ENCODE data around the gene PPP6C. TPM values are rescaled to one million over a fixed set of nuclear protein-coding genes. Genes with fewer than 3 reads are reported as not detected.

PPP6C gene
- total and polyA plus RNA-seq, 2 experiments from 2014 or later: 31.9 to 46.4 TPM

DNA sequence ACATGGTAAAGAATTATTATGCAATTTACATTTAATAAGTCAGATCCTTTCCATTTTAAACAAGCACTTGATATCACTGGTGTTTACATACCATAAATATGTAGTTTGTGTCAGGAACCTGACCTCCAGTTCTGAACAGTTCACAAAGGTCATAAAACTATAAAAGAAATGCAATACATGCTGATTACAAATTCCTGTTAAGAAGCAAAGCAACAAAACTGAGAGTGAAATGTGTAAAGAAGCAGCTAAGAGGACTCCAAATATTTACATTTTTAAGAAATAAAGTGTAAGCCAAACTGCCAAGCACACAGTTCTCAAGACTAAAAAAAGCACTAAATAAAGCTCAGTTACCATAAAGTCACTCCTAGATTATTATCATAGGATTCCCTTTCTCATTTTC, 28.9 kb downstream of the PPP6C start:
- no peak for DNase-seq (ENCODE audit: low spot score)
- H3K27ac Mint-ChIP-seq: no peak overlapping the region
- no peak overlapping the region for H3K4me2 ChIP-seq
- H3K4me3 ChIP-seq: no peak overlapping the region
- peak overlapping the region; percentile 33; the same call in 1 of the 2 replicates for H3K27ac ChIP-seq (ENCODE audit: low read depth)
- no peaks in the 10 kb centered on the region for H3K36me3 ChIP-seq (ENCODE audit: insufficient read depth)
- H3K9me3 Mint-ChIP-seq: no peaks in the 10 kb centered on the region
- no peak for ATAC-seq
- H3K4me1 Mint-ChIP-seq: no peaks in the 10 kb centered on the region
- H3K4me1 ChIP-seq (ENCODE audit: insufficient read depth): no peaks in the 10 kb centered on the region
- H4K20me1 ChIP-seq (replicated peaks; ENCODE audit: insufficient read depth): peaks cover 15% of the 10 kb centered on the region; the same call in 1 of the 2 replicates
- no peaks in the 10 kb centered on the region for H3K27me3 ChIP-seq (ENCODE audit: insufficient read depth)
- H3K79me2 ChIP-seq (replicated peaks; ENCODE audit: insufficient read depth): peaks cover 30% of the 10 kb centered on the region; the same call in 1 of the 2 replicates
- no peaks in the 10 kb centered on the region for H3F3A ChIP-seq (replicated peaks; ENCODE audit: low read depth)
- H3K27me3 Mint-ChIP-seq (ENCODE audit: insufficient read depth, low read depth, poor library complexity): no peaks in the 10 kb centered on the region
- peaks cover 9% of the 10 kb centered on the region; the same call in 2 of the 3 replicates for H3K36me3 Mint-ChIP-seq (ENCODE audit: low read depth)
- no peak for TF ChIP-seq EZH2phosphoT487 (IDR thresholded peaks at IDR 0.05; ENCODE audit: unreplicated experiment)
- no peak for TF ChIP-seq POLR2AphosphoS5 (IDR thresholded peaks at IDR 0.05; ENCODE audit: low read depth)
- no peak for TF ChIP-seq CREB1 (CRISPR knock-in tag; IDR thresholded peaks at IDR 0.05; ENCODE audit: low read depth)
- no peak for TF ChIP-seq ZNF114 (CRISPR knock-in tag; IDR thresholded peaks at IDR 0.05)
- TF ChIP-seq, protein P1, sequence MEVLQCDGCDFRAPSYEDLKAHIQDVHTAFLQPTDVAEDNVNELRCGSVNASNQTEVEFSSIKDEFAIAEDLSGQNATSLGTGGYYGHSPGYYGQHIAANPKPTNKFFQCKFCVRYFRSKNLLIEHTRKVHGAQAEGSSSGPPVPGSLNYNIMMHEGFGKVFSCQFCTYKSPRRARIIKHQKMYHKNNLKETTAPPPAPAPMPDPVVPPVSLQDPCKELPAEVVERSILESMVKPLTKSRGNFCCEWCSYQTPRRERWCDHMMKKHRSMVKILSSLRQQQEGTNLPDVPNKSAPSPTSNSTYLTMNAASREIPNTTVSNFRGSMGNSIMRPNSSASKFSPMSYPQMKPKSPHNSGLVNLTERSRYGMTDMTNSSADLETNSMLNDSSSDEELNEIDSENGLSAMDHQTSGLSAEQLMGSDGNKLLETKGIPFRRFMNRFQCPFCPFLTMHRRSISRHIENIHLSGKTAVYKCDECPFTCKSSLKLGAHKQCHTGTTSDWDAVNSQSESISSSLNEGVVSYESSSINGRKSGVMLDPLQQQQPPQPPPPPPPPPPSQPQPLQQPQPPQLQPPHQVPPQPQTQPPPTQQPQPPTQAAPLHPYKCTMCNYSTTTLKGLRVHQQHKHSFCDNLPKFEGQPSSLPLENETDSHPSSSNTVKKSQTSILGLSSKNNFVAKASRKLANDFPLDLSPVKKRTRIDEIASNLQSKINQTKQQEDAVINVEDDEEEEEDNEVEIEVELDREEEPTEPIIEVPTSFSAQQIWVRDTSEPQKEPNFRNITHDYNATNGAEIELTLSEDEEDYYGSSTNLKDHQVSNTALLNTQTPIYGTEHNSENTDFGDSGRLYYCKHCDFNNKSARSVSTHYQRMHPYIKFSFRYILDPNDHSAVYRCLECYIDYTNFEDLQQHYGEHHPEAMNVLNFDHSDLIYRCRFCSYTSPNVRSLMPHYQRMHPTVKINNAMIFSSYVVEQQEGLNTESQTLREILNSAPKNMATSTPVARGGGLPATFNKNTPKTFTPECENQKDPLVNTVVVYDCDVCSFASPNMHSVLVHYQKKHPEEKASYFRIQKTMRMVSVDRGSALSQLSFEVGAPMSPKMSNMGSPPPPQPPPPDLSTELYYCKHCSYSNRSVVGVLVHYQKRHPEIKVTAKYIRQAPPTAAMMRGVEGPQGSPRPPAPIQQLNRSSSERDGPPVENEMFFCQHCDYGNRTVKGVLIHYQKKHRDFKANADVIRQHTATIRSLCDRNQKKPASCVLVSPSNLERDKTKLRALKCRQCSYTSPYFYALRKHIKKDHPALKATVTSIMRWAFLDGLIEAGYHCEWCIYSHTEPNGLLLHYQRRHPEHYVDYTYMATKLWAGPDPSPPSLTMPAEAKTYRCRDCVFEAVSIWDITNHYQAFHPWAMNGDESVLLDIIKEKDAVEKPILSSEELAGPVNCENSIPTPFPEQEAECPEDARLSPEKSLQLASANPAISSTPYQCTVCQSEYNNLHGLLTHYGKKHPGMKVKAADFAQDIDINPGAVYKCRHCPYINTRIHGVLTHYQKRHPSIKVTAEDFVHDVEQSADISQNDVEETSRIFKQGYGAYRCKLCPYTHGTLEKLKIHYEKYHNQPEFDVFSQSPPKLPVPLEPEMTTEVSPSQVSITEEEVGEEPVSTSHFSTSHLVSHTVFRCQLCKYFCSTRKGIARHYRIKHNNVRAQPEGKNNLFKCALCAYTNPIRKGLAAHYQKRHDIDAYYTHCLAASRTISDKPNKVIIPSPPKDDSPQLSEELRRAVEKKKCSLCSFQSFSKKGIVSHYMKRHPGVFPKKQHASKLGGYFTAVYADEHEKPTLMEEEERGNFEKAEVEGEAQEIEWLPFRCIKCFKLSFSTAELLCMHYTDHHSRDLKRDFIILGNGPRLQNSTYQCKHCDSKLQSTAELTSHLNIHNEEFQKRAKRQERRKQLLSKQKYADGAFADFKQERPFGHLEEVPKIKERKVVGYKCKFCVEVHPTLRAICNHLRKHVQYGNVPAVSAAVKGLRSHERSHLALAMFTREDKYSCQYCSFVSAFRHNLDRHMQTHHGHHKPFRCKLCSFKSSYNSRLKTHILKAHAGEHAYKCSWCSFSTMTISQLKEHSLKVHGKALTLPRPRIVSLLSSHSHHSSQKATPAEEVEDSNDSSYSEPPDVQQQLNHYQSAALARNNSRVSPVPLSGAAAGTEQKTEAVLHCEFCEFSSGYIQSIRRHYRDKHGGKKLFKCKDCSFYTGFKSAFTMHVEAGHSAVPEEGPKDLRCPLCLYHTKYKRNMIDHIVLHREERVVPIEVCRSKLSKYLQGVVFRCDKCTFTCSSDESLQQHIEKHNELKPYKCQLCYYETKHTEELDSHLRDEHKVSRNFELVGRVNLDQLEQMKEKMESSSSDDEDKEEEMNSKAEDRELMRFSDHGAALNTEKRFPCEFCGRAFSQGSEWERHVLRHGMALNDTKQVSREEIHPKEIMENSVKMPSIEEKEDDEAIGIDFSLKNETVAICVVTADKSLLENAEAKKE (CRISPR knock-in tag; IDR thresholded peaks at IDR 0.05): no peak
- TF ChIP-seq, protein P2, sequence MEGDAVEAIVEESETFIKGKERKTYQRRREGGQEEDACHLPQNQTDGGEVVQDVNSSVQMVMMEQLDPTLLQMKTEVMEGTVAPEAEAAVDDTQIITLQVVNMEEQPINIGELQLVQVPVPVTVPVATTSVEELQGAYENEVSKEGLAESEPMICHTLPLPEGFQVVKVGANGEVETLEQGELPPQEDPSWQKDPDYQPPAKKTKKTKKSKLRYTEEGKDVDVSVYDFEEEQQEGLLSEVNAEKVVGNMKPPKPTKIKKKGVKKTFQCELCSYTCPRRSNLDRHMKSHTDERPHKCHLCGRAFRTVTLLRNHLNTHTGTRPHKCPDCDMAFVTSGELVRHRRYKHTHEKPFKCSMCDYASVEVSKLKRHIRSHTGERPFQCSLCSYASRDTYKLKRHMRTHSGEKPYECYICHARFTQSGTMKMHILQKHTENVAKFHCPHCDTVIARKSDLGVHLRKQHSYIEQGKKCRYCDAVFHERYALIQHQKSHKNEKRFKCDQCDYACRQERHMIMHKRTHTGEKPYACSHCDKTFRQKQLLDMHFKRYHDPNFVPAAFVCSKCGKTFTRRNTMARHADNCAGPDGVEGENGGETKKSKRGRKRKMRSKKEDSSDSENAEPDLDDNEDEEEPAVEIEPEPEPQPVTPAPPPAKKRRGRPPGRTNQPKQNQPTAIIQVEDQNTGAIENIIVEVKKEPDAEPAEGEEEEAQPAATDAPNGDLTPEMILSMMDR (conservative IDR thresholded peaks at IDR 0.05; ENCODE audit: low read depth in 2 of 2): no peak
- TF ChIP-seq EZH2 (IDR thresholded peaks at IDR 0.05; ENCODE audit: low read depth, unreplicated experiment): no peak
- no peak for TF ChIP-seq STAT1 (IDR thresholded peaks at IDR 0.05; ENCODE audit: unreplicated experiment)
- no peak for TF ChIP-seq NANOG (IDR thresholded peaks at IDR 0.05; ENCODE audit: borderline replicate concordance)
- TF ChIP-seq JUNB (IDR thresholded peaks at IDR 0.05; ENCODE audit: unreplicated experiment): no peak
- TF ChIP-seq ZNF331 (CRISPR knock-in tag; IDR thresholded peaks at IDR 0.05; ENCODE audit: low read depth): no peak
- H3K9me2 ChIP-seq (ENCODE audit: insufficient read depth): no peaks in the 10 kb centered on the region
- H3K4me3 Mint-ChIP-seq: no peak overlapping the region
- H2AFZ ChIP-seq: no peak overlapping the region
